ENCODE results near the gene C1QB. TPM values are rescaled to one million over a fixed set of nuclear protein-coding genes. Genes with fewer than 3 reads are reported as not detected.

The C1QB gene
- total and polyA plus RNA-seq, 9 of the 15 experiments (the other 6 are each of a cell fraction or from before 2014, with no cell fraction given), result 0.55 TPM; not detected in 8

- Histone ChIP-seq H3K9me3 (replicated peaks; ENCODE audit: control insufficient read depth, insufficient read depth, low read depth, low read length) (no peaks in the 10 kb centered on the region), H3K9me1 (ENCODE audit: control insufficient read depth, insufficient read depth, low read length) (no peaks in the 10 kb centered on the region), H3K4me3 (no peak overlapping the region), H3K9ac (ENCODE audit: insufficient read depth in 1 of 2, low read depth in 2 of 2, low read length in 2 of 2) (no peak overlapping the region), H4K20me1 (replicated peaks; ENCODE audit: control insufficient read depth, insufficient read depth, low read length) (peaks cover 27% of the 10 kb centered on the region), H3K79me2 (ENCODE audit: control insufficient read depth, insufficient read depth, low read length) (no peaks in the 10 kb centered on the region), H3K27ac (ENCODE audit: extremely low read depth, low read depth, low read length) (no peak overlapping the region), H3K36me3 (ENCODE audit: control insufficient read depth, insufficient read depth, low read length) (no peaks in the 10 kb centered on the region), H2AFZ (ENCODE audit: low read depth, low read length) (no peak overlapping the region), H3K4me1 (replicated peaks in 1 of 2; ENCODE audit: control insufficient read depth in 2 of 2, insufficient read depth in 2 of 2, low read length in 2 of 2) (no peaks in the 10 kb centered on the region), H3K27me3 (ENCODE audit: control insufficient read depth in 2 of 2, insufficient read depth in 2 of 2, low read length in 2 of 2) (peaks cover 8 to 32% of the 10 kb centered on the region in 2 experiments; a peak in 3 of 5 replicates), H3K4me2 (ENCODE audit: insufficient read depth, low read length) (no peak overlapping the region)
- POLR2A ChIA-PET, result interaction anchor here (0.6 to 1.0 kb wide), 3 partner anchors 8 to 20 kb away, joined by 3 to 5 read pairs (median 4); no protein-coding TSS in a partner anchor
- DNase-seq (ENCODE audit: extremely low read depth in 1 of 4, low spot score in 3 of 4) (peak in 3 of 4 experiments; percentile 55 to 65 (median 64)), FAIRE-seq (no peak), ATAC-seq (peak; percentile 62; the same call in 1 of the 3 replicates)
- CTCF ChIA-PET (ENCODE audit: low intra/inter-chr PET ratio), result no interaction called here
- intact Hi-C loops (cut with micrococcal nuclease) (no loop called here), in situ Hi-C loops (cut with MboI) (no loop called here)
- WGBS (ENCODE audit: insufficient coverage, low coverage, missing lambda C conversion rate), result 0% methylated on average over 6 of the region's 10 CpGs
- BruUV-seq (replicated peaks), result no TSS peak
- TF ChIP-seq ZNF436 (CRISPR knock-in tag; IDR thresholded peaks at IDR 0.05), result no peak
- peak; percentile 71; the same call in 1 of the 2 replicates for TF ChIP-seq EHMT2 (IDR thresholded peaks at IDR 0.05)
- no peak for TF ChIP-seq ZNF780A (CRISPR knock-in tag; IDR thresholded peaks at IDR 0.05)
- no peak for TF ChIP-seq ZBED1 (IDR thresholded peaks at IDR 0.05)
- no peak for TF ChIP-seq ZNF134 (CRISPR knock-in tag; conservative IDR thresholded peaks at IDR 0.05)
- TF ChIP-seq ZNF76 (CRISPR knock-in tag; IDR thresholded peaks at IDR 0.05; ENCODE audit: borderline replicate concordance), result no peak
- TF ChIP-seq PRMT5 (CRISPR knock-in tag; IDR thresholded peaks at IDR 0.05), result peak; percentile 29; the same call in 1 of the 2 replicates
- no peak for TF ChIP-seq TOE1 (IDR thresholded peaks at IDR 0.05; ENCODE audit: borderline replicate concordance)
- no peak for TF ChIP-seq TOE1 (CRISPR knock-in tag; IDR thresholded peaks at IDR 0.05; ENCODE audit: borderline replicate concordance, low read depth)
- no peak for TF ChIP-seq HMGXB4 (CRISPR knock-in tag; IDR thresholded peaks at IDR 0.05)
- no peak for TF ChIP-seq GTF3C2 (IDR thresholded peaks at IDR 0.05; ENCODE audit: borderline replicate concordance, extremely low read depth, insufficient read length)
- no peak for TF ChIP-seq NFIX (CRISPR knock-in tag; IDR thresholded peaks at IDR 0.05; ENCODE audit: low read depth)
Measured at GRCh38 chr1:22607154-22607553, 45.9 kb upstream of the C1QB start.

Measured in K562 (cell line).